Measurements from ENCODE around the gene ZNF770.

Gene ZNF770

DNA sequence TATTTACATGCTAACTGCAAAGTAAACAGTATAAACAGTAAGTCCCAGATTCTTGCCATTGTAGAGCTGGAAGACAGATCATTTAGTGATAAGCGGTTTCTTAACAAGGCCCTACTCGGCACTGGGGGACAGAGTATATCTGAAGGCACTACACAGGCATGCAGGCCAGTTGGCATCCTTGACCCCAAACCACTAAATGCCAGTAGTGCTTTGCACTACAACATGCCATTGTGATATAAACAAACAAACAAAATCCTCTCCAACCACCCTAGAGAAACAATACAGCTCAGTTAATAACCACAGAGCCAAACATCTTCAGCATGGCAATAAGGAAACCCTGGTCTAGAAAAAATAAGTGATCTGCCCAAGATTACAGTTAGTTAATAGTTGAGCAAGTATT is 23.8 kb downstream of the ZNF770 start:
- H3K36me3 ChIP-seq (ENCODE audit: control insufficient read depth in 2 of 2, insufficient read depth in 1 of 2, low read length in 2 of 2), result peaks cover 14 to 27% of the 10 kb centered on the region in 2 experiments; a peak in 2 of 3 replicates
- H3K27ac ChIP-seq (ENCODE audit: extremely low read depth, low read depth, low read length), result no peak overlapping the region
- no peaks in the 10 kb centered on the region for H3K9me3 ChIP-seq (ENCODE audit: control insufficient read depth, insufficient read depth, low read depth, low read length)
- no peaks in the 10 kb centered on the region for H3K4me1 ChIP-seq (ENCODE audit: control insufficient read depth, insufficient read depth, low read length)
- TF ChIP-seq ZNF341 (tag by site-specific recombination; IDR thresholded peaks at IDR 0.05; ENCODE audit: low read depth) (no peak), MYNN (tag by site-specific recombination; IDR thresholded peaks at IDR 0.05; ENCODE audit: borderline replicate concordance) (no peak), ZNF280D (tag by site-specific recombination; IDR thresholded peaks at IDR 0.05) (no peak), RBAK (tag by site-specific recombination; IDR thresholded peaks at IDR 0.05) (no peak), ZBTB48 (tag by site-specific recombination; IDR thresholded peaks at IDR 0.05) (no peak), ZNF623 (tag by site-specific recombination; IDR thresholded peaks at IDR 0.05) (no peak), ZNF391 (tag by site-specific recombination; IDR thresholded peaks at IDR 0.05; ENCODE audit: borderline replicate concordance, low read depth) (no peak), ZNF561 (tag by site-specific recombination; IDR thresholded peaks at IDR 0.05; ENCODE audit: borderline replicate concordance) (no peak), ZNF555 (tag by site-specific recombination; conservative IDR thresholded peaks at IDR 0.05) (no peak), GFI1B (tag by site-specific recombination; IDR thresholded peaks at IDR 0.05) (no peak)
- POLR2A ChIA-PET, result no interaction called here
- H3K4me3 ChIP-seq (ENCODE audit: low read depth, low read length), result no peak overlapping the region
- CTCF ChIA-PET, result no interaction called here

DNA sequence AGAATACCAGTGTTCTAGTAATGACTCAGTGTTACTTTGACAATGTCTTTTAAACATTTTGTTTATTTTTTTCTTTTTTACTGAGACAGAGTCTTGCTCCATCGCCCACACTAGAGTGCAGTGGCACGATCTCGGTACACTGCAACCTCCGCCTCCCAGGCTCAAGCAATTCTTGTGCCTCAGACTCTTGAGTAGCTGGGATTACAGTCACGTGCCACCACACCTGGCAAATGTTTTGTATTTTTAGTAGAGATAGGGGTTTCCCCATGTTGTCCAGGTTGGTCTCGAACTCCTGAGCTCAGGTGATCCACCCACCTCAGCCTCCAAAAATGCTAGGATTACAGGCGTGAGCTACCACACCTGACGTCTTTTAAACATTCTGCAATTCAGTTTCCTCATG is 34.2 kb downstream of the ZNF770 start:
- H3K9me3 ChIP-seq (ENCODE audit: control insufficient read depth, insufficient read depth, low read depth, low read length), result no peaks in the 10 kb centered on the region
- no peaks in the 10 kb centered on the region for H3K4me1 ChIP-seq (ENCODE audit: control insufficient read depth, insufficient read depth, low read length)
- CTCF ChIA-PET, result no interaction called here
- peaks cover 8 to 18% of the 10 kb centered on the region in 2 experiments for H3K36me3 ChIP-seq (ENCODE audit: control insufficient read depth in 2 of 2, insufficient read depth in 1 of 2, low read length in 2 of 2)
- no peak overlapping the region for H3K27ac ChIP-seq (ENCODE audit: extremely low read depth, low read depth, low read length)
- TF ChIP-seq HOXA7 (CRISPR knock-in tag; IDR thresholded peaks at IDR 0.05; ENCODE audit: borderline replicate concordance) (no peak), SP2 (tag by site-specific recombination; IDR thresholded peaks at IDR 0.05) (no peak), KLF9 (tag by site-specific recombination; IDR thresholded peaks at IDR 0.05; ENCODE audit: low read depth) (no peak), ZNF555 (tag by site-specific recombination; conservative IDR thresholded peaks at IDR 0.05) (no peak), ZFP37 (tag by site-specific recombination; IDR thresholded peaks at IDR 0.05) (no peak), ZNF335 (tag by site-specific recombination; conservative IDR thresholded peaks at IDR 0.05) (no peak), ZNF654 (tag by site-specific recombination; IDR thresholded peaks at IDR 0.05; ENCODE audit: low read depth) (no peak)
- TF ChIP-seq, protein P1, sequence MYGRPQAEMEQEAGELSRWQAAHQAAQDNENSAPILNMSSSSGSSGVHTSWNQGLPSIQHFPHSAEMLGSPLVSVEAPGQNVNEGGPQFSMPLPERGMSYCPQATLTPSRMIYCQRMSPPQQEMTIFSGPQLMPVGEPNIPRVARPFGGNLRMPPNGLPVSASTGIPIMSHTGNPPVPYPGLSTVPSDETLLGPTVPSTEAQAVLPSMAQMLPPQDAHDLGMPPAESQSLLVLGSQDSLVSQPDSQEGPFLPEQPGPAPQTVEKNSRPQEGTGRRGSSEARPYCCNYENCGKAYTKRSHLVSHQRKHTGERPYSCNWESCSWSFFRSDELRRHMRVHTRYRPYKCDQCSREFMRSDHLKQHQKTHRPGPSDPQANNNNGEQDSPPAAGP (tag by site-specific recombination; IDR thresholded peaks at IDR 0.05), result no peak
- TF ChIP-seq, protein P2, sequence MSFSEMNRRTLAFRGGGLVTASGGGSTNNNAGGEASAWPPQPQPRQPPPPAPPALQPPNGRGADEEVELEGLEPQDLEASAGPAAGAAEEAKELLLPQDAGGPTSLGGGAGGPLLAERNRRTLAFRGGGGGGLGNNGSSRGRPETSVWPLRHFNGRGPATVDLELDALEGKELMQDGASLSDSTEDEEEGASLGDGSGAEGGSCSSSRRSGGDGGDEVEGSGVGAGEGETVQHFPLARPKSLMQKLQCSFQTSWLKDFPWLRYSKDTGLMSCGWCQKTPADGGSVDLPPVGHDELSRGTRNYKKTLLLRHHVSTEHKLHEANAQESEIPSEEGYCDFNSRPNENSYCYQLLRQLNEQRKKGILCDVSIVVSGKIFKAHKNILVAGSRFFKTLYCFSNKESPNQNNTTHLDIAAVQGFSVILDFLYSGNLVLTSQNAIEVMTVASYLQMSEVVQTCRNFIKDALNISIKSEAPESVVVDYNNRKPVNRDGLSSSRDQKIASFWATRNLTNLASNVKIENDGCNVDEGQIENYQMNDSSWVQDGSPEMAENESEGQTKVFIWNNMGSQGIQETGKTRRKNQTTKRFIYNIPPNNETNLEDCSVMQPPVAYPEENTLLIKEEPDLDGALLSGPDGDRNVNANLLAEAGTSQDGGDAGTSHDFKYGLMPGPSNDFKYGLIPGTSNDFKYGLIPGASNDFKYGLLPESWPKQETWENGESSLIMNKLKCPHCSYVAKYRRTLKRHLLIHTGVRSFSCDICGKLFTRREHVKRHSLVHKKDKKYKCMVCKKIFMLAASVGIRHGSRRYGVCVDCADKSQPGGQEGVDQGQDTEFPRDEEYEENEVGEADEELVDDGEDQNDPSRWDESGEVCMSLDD (tag by site-specific recombination; IDR thresholded peaks at IDR 0.05), result no peak
- TF ChIP-seq, protein P3, sequence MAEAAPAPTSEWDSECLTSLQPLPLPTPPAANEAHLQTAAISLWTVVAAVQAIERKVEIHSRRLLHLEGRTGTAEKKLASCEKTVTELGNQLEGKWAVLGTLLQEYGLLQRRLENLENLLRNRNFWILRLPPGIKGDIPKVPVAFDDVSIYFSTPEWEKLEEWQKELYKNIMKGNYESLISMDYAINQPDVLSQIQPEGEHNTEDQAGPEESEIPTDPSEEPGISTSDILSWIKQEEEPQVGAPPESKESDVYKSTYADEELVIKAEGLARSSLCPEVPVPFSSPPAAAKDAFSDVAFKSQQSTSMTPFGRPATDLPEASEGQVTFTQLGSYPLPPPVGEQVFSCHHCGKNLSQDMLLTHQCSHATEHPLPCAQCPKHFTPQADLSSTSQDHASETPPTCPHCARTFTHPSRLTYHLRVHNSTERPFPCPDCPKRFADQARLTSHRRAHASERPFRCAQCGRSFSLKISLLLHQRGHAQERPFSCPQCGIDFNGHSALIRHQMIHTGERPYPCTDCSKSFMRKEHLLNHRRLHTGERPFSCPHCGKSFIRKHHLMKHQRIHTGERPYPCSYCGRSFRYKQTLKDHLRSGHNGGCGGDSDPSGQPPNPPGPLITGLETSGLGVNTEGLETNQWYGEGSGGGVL (tag by site-specific recombination; IDR thresholded peaks at IDR 0.05), result no peak
- POLR2A ChIA-PET, result interaction anchor here (1.3 kb wide), 1 partner anchor 16 kb away, joined by 3 read pairs; the partner anchor contains the start of gene AQR
- no peak overlapping the region for H3K4me3 ChIP-seq (ENCODE audit: low read depth, low read length)
